GM12878 (cell line): ENCODE data around the gene ATP2C1. TPM values are rescaled to one million over a fixed set of nuclear protein-coding genes. Genes with fewer than 3 reads are reported as not detected.

Experiments
- ATAC-seq: fragments of 200-7000 bp; cut with Tn5 transposase; 3 replicates; pipeline ENCODE4 v1.9.1; 2020; ENCODE audit warnings: mild to moderate bottlenecking, moderate library complexity
- BruUV-seq: library from RNA; stranded (reverse); fragments of 400-500 nt; replicated peaks from 2 replicates; lab custom pipeline; 2021; lab: Mats Ljungman, UMichigan
- CTCF ChIA-PET: fragments of 300-600 bp; sonication (Branson Sonifier 250); formaldehyde crosslinking; extraction: SDS; loops from one replicate; lab custom pipeline; 2021; ENCODE audit warnings: inconsistent platforms; lab: Yijun Ruan, JAX
- POLR2A ChIA-PET: fragments of 350-600 bp; formaldehyde crosslinking; extraction: SDS; loops from one replicate; lab custom pipeline; 2021; ENCODE audit warnings: inconsistent platforms; lab: Charles Lee
- RAD21 ChIA-PET: fragments of 300-600 bp; sonication (Branson Sonifier 250); formaldehyde crosslinking; loops from one replicate; lab custom pipeline; 2023; ENCODE audit warnings: antibody characterized with exemption; ENCODE audit not compliant: unreplicated experiment; lab: Charles Lee
- SMC1A ChIA-PET: fragments of 300-600 bp; sonication (Branson Sonifier 250); formaldehyde crosslinking; loops from one replicate; lab custom pipeline; 2023; ENCODE audit not compliant: unreplicated experiment, uncharacterized antibody; lab: Charles Lee
- DNase-seq: peaks from one replicate; pipeline ENCODE4 v3.0.0-alpha.2; 2011; ENCODE audit warnings: low read depth, low spot score
- FAIRE-seq: peaks from 3 replicates; lab custom pipeline; 2011; peaks lifted over from hg19 to GRCh38; lab: Jason Lieb, UNC
- H2AFZ ChIP-seq: 2 replicates; pipeline ENCODE4 v1.6.0; 2011; ENCODE audit warnings: low read depth, low read length, control low read depth; ENCODE audit not compliant: control insufficient read depth
- H3K27ac ChIP-seq: 2 replicates; pipeline ENCODE4 v1.5.1; 2011; ENCODE audit warnings: control low read depth; ENCODE audit not compliant: control insufficient read depth, insufficient read depth
- H3K27me3 ChIP-seq, 2 experiments: replicated peaks in 1 of 2; 2 replicates each; pipeline versions ENCODE4 v1.6.0 to v1.6.1; 2011; ENCODE audit warnings: low read length in 1 of 2; ENCODE audit not compliant: control insufficient read depth in 2 of 2, insufficient read depth in 2 of 2
- H3K36me3 ChIP-seq, 2 experiments: 2 replicates each; pipeline ENCODE4 v1.5.1; 2011; ENCODE audit warnings: low read length in 1 of 2; ENCODE audit not compliant: control insufficient read depth in 2 of 2, insufficient read depth in 2 of 2
- H3K4me1 ChIP-seq: 2 replicates; pipeline ENCODE4 v1.6.1; 2011; ENCODE audit warnings: mild to moderate bottlenecking, low read length, moderate library complexity, mixed read lengths; ENCODE audit not compliant: control insufficient read depth, insufficient read depth
- H3K4me2 ChIP-seq: 2 replicates; pipeline ENCODE4 v1.6.0; 2011; ENCODE audit warnings: control low read depth; ENCODE audit not compliant: control insufficient read depth, insufficient read depth
- H3K4me3 ChIP-seq: fragments of 200-600 bp; sonication (generic); 2 replicates; pipeline ENCODE4 v1.5.1; 2016
- H3K79me2 ChIP-seq: 2 replicates; pipeline ENCODE4 v1.6.0; 2011; ENCODE audit warnings: low read length; ENCODE audit not compliant: control insufficient read depth, insufficient read depth
- H3K9ac ChIP-seq: 2 replicates; pipeline ENCODE4 v1.8.0; 2011; ENCODE audit warnings: low read length, control low read depth, mixed read lengths; ENCODE audit not compliant: control insufficient read depth, insufficient read depth
- H3K9me3 ChIP-seq: replicated peaks from 3 replicates; pipeline ENCODE4 v1.5.1; 2011; ENCODE audit warnings: mild to moderate bottlenecking, low read length; ENCODE audit not compliant: control insufficient read depth, insufficient read depth
- H4K20me1 ChIP-seq: 2 replicates; pipeline ENCODE4 v1.6.0; 2011; ENCODE audit not compliant: control insufficient read depth, insufficient read depth
- BMI1 ChIP-seq: fragments of 450-650 bp; IDR thresholded peaks from 2 replicates; pipeline ENCODE4 v1.6.1; 2016; ENCODE audit warnings: mild to moderate bottlenecking, moderate library complexity, borderline replicate concordance
- E2F8 ChIP-seq: fragments of 450-650 bp; IDR thresholded peaks from 2 replicates; pipeline ENCODE4 v1.6.1; 2018; ENCODE audit warnings: mild to moderate bottlenecking, low read depth, moderate library complexity; ENCODE audit not compliant: partially characterized antibody
- JUND ChIP-seq: IDR thresholded peaks from 2 replicates; pipeline ENCODE4 v1.6.1; 2012; ENCODE audit warnings: low read depth, mild to moderate bottlenecking, low read length, improper control_type of control experiment, moderate library complexity
- ZNF622 ChIP-seq: fragments of 450-650 bp; IDR thresholded peaks from 2 replicates; pipeline ENCODE4 v1.6.1; 2017; ENCODE audit warnings: mild to moderate bottlenecking, inconsistent platforms
- WGBS: methylation state at CpG from one replicate; pipeline ENCODE4 v1.1.6; 2016; ENCODE audit warnings: low lambda C conversion rate; ENCODE audit not compliant: insufficient replicate concordance, insufficient coverage; ENCODE audit errors: missing lambda C conversion rate; 5-methylcytosine and 5-hydroxymethylcytosine counted together
- in situ Hi-C: fragments of 300-500 bp; cut with MboI; formaldehyde crosslinking; loops from 9 replicates; pipeline ENCODE4 v1.14.3; 2018; ENCODE audit warnings: mixed read lengths
- intact Hi-C: fragments of 100-400 bp; cut with micrococcal nuclease; formaldehyde crosslinking; loops from one replicate; pipeline ENCODE4 v1.14.2; 2022; ENCODE audit not compliant: unreplicated experiment
- polyA plus RNA-seq, 11 experiments: library from polyadenylated mRNA; depleted of rRNA in 4 of 11; unstranded in 6 of 11; stranded (reverse) in 5 of 11; fragments of >200 nt; fragmentation: Nextera tagmentation in 4 of 11; fragmentation: Illumina TruSeq in 1 of 11; extraction: Ambion mirVana in 4 of 11; extraction: Trizol in 1 of 11; gene quantifications; 1 replicate in 1 of 11; 2 replicates in 10 of 11; pipeline versions ENCODE4 v1.2.1 to v1.2.3, GENCODE V29; 2011 to 2016; ENCODE audit warnings: inconsistent platforms in 2 of 11, missing spikeins in 2 of 11, low read depth in 1 of 11
- total RNA-seq, 4 experiments: library from RNA; depleted of rRNA in 3 of 4; stranded (reverse); fragments of >200 nt in 3 of 4; fragmentation: Illumina TruSeq in 1 of 4; extraction: Trizol in 1 of 4; gene quantifications; 2 replicates each; pipeline versions ENCODE4 v1.2.1 to v1.2.3, GENCODE V29; 2013 to 2021

Gene ATP2C1
- total and polyA plus RNA-seq, 10 of the 15 experiments (the other 5 are each of a cell fraction or from before 2014, with no cell fraction given): 20.6 to 116 (median 55.1) TPM

GRCh38 chr3:130946882-130947281 is 53.0 kb downstream of the ATP2C1 start:
- WGBS: 100% methylated on average over 3 of the region's 3 CpGs
- Histone ChIP-seq H3K79me2 (no peaks in the 10 kb centered on the region), H3K4me2 (no peak overlapping the region), H3K36me3 (peaks cover 4 to 8% of the 10 kb centered on the region in 2 experiments), H3K4me1 (no peaks in the 10 kb centered on the region), H3K27ac (no peak overlapping the region), H2AFZ (no peak overlapping the region), H4K20me1 (no peaks in the 10 kb centered on the region), H3K27me3 (no peaks in the 10 kb centered on the region), H3K9ac (no peak overlapping the region), H3K9me3 (no peaks in the 10 kb centered on the region), H3K4me3 (no peak overlapping the region)
- ATAC-seq (no peak), DNase-seq (no peak), FAIRE-seq (no peak)
- RAD21 ChIA-PET: no interaction called here
- POLR2A ChIA-PET: interaction anchor here (0.6 kb wide), 1 partner anchor 128 kb away, joined by 3 read pairs; no protein-coding TSS in a partner anchor
- SMC1A ChIA-PET: interaction anchor here (0.5 to 2.7 kb wide), 5 partner anchors 10 to 188 kb away, joined by 3 to 8 read pairs (median 3); no protein-coding TSS in a partner anchor
- no TSS peak for BruUV-seq
- TF ChIP-seq JUND (no peak), BMI1 (no peak), E2F8 (no peak), ZNF622 (no peak)
- in situ Hi-C loops (no loop called here), intact Hi-C loops (no loop called here)
- CTCF ChIA-PET: interaction anchor here (0.5 kb wide), 1 partner anchor 31 kb away, joined by 3 read pairs; no protein-coding TSS in a partner anchor
